Measurements from ENCODE around the gene TFF2. TPM values are rescaled to one million over a fixed set of nuclear protein-coding genes. Genes with fewer than 3 reads are reported as not detected.

Gene TFF2
- total RNA-seq, 2 experiments from 2014 or later = not detected

DNA sequence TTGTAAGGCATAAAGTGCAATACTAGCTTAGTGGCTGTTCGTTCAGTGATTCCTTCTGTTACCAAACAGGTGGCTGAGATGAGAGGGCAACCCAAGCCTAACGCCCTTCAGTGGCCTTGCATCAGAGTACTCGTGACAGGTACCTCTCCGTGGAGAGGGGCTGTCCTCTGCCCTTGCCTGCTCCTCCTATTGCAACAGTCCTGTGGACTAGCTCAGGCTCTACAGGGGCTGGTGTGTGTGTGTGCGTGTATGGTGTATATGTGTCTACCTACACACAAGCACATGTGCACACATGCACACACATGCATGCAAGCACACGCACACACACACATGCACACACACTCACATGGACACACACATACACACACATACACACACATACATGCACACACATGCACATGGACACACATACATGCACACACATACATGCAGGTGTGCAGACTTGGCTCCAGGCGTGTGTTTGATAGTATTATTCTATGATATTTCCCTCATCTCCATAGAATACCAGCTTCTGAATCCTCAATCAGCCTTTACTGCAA is 50.7 kb downstream of the TFF2 start:
- Mint-ChIP-seq H3K27ac (peak overlapping the region; percentile 37), H3K9me3 (no peaks in the 10 kb centered on the region), H3K36me3 (ENCODE audit: low read depth) (peaks cover 11% of the 10 kb centered on the region), H3K4me3 (no peak overlapping the region), H3K27me3 (no peaks in the 10 kb centered on the region), H3K4me1 (peaks cover 24% of the 10 kb centered on the region)
- DNase-seq = no peak
- ChIA-PET POLR2A (no interaction called here), CTCF (interaction anchor here (2.1 kb wide), 1 partner anchor 10 kb away, joined by 7 read pairs; no protein-coding TSS in a partner anchor)

DNA sequence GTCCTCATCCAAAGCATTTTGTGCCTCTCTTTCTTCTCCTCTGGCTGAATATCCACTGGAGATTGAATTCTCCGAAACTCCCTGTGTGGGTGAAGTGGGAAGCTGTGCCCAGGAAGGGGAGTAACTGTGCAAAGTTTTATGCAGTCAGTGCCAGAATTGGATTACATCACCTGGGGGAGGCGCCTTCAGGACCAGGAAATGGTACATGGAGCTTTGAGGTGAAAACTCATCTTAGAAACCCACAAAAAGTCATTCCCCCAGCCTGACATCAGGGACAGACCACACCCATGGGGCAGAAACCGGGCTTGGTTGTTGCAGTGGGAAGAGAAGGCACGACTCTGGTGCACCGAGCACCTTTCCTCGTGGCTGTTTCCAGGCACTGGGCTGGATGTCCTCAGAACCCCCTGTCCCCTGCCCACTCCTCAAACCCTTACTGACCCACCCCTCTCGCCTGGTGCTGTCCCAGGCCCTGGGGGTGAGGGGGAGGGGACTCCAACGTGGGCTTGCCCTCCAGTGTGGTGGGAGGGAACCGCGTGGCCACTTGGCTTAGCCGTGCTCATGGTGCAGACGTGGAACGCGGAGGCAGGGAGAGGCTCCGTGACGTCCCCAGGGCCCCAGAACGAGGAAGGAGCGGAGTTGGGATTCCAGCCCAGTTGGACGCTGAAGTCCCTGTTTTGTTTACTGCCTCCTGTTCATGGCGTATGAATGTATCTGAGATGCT is 51.3 kb downstream of the TFF2 start:
- CTCF ChIA-PET = interaction anchor here (2.1 kb wide), 1 partner anchor 11 kb away, joined by 7 read pairs; no protein-coding TSS in a partner anchor
- peak; percentile 55 for DNase-seq
- POLR2A ChIA-PET = no interaction called here
- Mint-ChIP-seq H3K4me1 (peaks cover 24% of the 10 kb centered on the region), H3K9me3 (no peaks in the 10 kb centered on the region), H3K4me3 (no peak overlapping the region), H3K27me3 (no peaks in the 10 kb centered on the region), H3K27ac (peak overlapping the region; percentile 37), H3K36me3 (ENCODE audit: low read depth) (peaks cover 14% of the 10 kb centered on the region)

DNA sequence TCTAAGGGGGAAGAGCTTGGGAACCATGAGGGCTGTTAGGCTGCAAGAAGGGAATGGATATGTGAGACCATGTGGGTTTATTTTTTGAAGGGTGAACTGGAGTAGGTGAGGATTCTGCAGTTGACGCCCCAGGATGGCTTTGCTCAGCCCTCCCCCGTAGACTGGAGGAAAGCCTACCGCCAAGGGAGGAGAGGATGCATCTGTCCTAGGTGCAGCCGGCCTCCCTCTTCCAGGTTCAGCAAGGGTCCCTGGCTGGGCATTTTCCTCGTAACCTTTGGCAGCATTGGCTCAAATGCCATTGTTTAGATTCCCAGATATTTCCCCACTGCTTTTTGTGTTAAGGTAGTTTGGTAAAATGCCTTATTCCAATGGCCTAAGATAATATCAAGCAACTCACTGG is 52.1 kb downstream of the TFF2 start:
- CTCF ChIA-PET = interaction anchor here (1.4 to 2.1 kb wide), 2 partner anchors 12 to 153 kb away, joined by 4 to 7 read pairs; no protein-coding TSS in a partner anchor

DNA sequence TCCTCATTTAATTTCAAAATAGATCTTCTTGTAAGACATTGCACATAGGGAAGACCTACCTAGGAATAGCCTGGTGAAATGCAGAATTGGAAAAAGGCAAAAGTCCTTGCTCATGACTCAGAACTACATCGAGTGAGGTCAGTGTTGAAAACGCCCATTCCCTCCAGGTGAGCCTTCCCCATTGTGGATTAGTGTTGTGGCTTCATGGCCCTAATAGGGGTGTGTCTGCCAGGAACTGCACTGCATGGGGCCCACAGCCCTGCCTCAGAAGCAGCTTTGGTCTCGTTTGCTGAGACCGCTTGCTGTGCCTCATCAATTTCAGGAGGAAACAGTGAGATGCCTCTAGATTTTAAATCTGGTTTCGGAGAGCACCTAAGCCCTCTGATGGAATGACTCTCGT is 52.6 kb downstream of the TFF2 start:
- no peaks in the 10 kb centered on the region for H3K9me3 Mint-ChIP-seq

More for the DNA sequence above, 52.1 kb downstream of the TFF2 start:
- H3K9me3 Mint-ChIP-seq = no peaks in the 10 kb centered on the region
- no peak overlapping the region for H3K4me3 Mint-ChIP-seq
- H3K27ac Mint-ChIP-seq = no peak overlapping the region
- DNase-seq = no peak
- H3K4me1 Mint-ChIP-seq = peaks cover 24% of the 10 kb centered on the region
- POLR2A ChIA-PET = no interaction called here
- H3K27me3 Mint-ChIP-seq = no peaks in the 10 kb centered on the region
- H3K36me3 Mint-ChIP-seq (ENCODE audit: low read depth) = peaks cover 14% of the 10 kb centered on the region

DNA sequence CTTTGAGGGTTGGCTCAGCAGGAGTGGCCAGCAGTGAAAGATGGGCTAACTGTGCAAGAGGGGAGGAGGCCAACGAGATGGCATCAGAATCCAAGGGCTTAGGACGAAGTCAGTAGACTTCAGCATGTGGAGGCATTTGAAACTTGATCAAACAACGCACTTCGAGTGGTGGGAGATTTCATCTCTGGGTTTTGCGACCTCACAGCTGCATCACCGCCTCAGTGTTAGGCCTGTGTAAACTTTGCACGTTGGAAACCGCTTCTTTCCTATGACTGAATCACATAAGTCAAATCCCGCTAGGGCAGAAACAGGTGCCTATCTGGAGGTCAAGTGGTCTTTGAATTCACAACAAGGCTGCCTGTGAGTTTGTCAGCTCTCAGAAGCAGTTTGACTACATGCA is 53.4 kb downstream of the TFF2 start:
- Mint-ChIP-seq H3K9me3 (no peaks in the 10 kb centered on the region), H3K36me3 (ENCODE audit: low read depth) (peaks cover 14% of the 10 kb centered on the region), H3K4me1 (peaks cover 24% of the 10 kb centered on the region), H3K4me3 (no peak overlapping the region), H3K27ac (no peak overlapping the region), H3K27me3 (no peaks in the 10 kb centered on the region)
- DNase-seq = no peak
- ChIA-PET CTCF (interaction anchor here (1.2 to 1.4 kb wide), 2 partner anchors 14 to 152 kb away, joined by 3 to 4 read pairs; no protein-coding TSS in a partner anchor), POLR2A (no interaction called here)

More for the DNA sequence above, 52.6 kb downstream of the TFF2 start:
- H3K27ac Mint-ChIP-seq = no peak overlapping the region
- POLR2A ChIA-PET = no interaction called here
- DNase-seq = no peak
- H3K36me3 Mint-ChIP-seq (ENCODE audit: low read depth) = peaks cover 14% of the 10 kb centered on the region
- no peaks in the 10 kb centered on the region for H3K27me3 Mint-ChIP-seq
- H3K4me1 Mint-ChIP-seq = peaks cover 24% of the 10 kb centered on the region
- no peak overlapping the region for H3K4me3 Mint-ChIP-seq
- CTCF ChIA-PET = interaction anchor here (1.4 to 2.1 kb wide), 2 partner anchors 12 to 153 kb away, joined by 4 to 7 read pairs; no protein-coding TSS in a partner anchor

DNA sequence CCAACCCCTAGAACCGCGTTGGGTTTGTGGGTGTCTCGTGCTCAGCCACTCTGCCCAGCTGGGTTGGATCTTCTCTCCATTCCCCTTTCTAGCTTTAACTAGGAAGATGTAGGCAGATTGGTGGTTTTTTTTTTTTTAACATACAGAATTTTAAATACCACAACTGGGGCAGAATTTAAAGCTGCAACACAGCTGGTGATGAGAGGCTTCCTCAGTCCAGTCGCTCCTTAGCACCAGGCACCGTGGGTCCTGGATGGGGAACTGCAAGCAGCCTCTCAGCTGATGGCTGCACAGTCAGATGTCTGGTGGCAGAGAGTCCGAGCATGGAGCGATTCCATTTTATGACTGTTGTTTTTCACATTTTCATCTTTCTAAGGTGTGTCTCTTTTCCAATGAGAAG is 54.3 kb downstream of the TFF2 start:
- DNase-seq = no peak
- Mint-ChIP-seq H3K4me3 (no peak overlapping the region), H3K27me3 (no peaks in the 10 kb centered on the region), H3K9me3 (no peaks in the 10 kb centered on the region), H3K4me1 (peaks cover 24% of the 10 kb centered on the region), H3K36me3 (ENCODE audit: low read depth) (peaks cover 14% of the 10 kb centered on the region), H3K27ac (no peak overlapping the region)
- POLR2A ChIA-PET = no interaction called here
- CTCF ChIA-PET = interaction anchor here (1.0 to 1.2 kb wide), 2 partner anchors 15 to 132 kb away, joined by 3 read pairs; no protein-coding TSS in a partner anchor

Other genes starting within 250 kb of the TFF2 start
- gene ABCG1, start 131.9 kb downstream of the TFF2 start, total RNA-seq = 10 to 100 TPM; 23.7 to 25.3 TPM
- not detected for gene TFF3, start 35.6 kb downstream of the TFF2 start, total RNA-seq
- not detected for gene TFF1, start 15.5 kb upstream of the TFF2 start, total RNA-seq
- gene TMPRSS3, start 45.1 kb upstream of the TFF2 start, total RNA-seq = 10 to 100 TPM; 24.6 to 24.8 TPM
- 10 to 100 TPM; 67.8 to 70.6 TPM for gene UBASH3A, start 52.9 kb upstream of the TFF2 start, total RNA-seq
- gene RSPH1, start 145.2 kb upstream of the TFF2 start, total RNA-seq = not detected
- gene SLC37A1, start 162.9 kb upstream of the TFF2 start, total RNA-seq = 10 to 100 TPM; 12.7 to 13.3 TPM

Data from activated CD4-positive, alpha-beta memory T cell treated with anti-CD3 and anti-CD28 coated beads, Interleukin-2, amount 10 ng/mL, durations not matched to agents 7 days and 5 days (primary cell).